MM.1S (cell line): ENCODE measurements around the gene VWA7.

Source experiments
- DNase-seq: peaks from one replicate; pipeline ENCODE4 v3.0.0-alpha.2; 2015
- H2AFZ ChIP-seq: fragments of 300-600 bp; sonication (generic); 2 replicates; pipeline ENCODE4 v1.6.0; 2016; ENCODE audit warnings: antibody characterized with exemption, low read length
- H3F3A ChIP-seq: fragments of 300-600 bp; sonication (generic); 2 replicates; pipeline ENCODE4 v1.6.1; 2016; ENCODE audit warnings: mild to moderate bottlenecking, antibody characterized with exemption, low read length, moderate library complexity, mixed read lengths; ENCODE audit not compliant: insufficient read depth
- H3K27ac ChIP-seq: fragments of 300-600 bp; sonication (generic); 2 replicates; pipeline ENCODE4 v1.5.1; 2016; ENCODE audit warnings: mild to moderate bottlenecking, low read length
- H3K27me3 ChIP-seq: fragments of 300-600 bp; sonication (generic); replicated peaks from 2 replicates; pipeline ENCODE4 v1.6.0; 2016; ENCODE audit warnings: low read length; ENCODE audit not compliant: insufficient read depth
- H3K36me3 ChIP-seq: fragments of 300-600 bp; sonication (generic); replicated peaks from 2 replicates; pipeline ENCODE4 v1.6.1; 2016; ENCODE audit warnings: mild to moderate bottlenecking, low read length, mixed read lengths; ENCODE audit not compliant: insufficient read depth
- H3K4me1 ChIP-seq: fragments of 300-600 bp; sonication (generic); 2 replicates; pipeline ENCODE4 v1.6.1; 2016; ENCODE audit warnings: low read length, mixed read lengths
- H3K4me2 ChIP-seq: fragments of 300-600 bp; sonication (generic); 2 replicates; pipeline ENCODE4 v1.6.0; 2016; ENCODE audit warnings: low read depth, low read length
- H3K4me3 ChIP-seq: fragments of 300-600 bp; sonication (generic); 2 replicates; pipeline ENCODE4 v1.5.1; 2016; ENCODE audit warnings: low read length, mixed read lengths
- H3K79me2 ChIP-seq: fragments of 300-600 bp; sonication (generic); 2 replicates; pipeline ENCODE4 v1.6.1; 2016; ENCODE audit warnings: mixed run types, low read length, mixed read lengths
- H3K9ac ChIP-seq: fragments of 300-600 bp; sonication (generic); 2 replicates; pipeline ENCODE4 v1.6.1; 2016; ENCODE audit warnings: low read length, mixed read lengths
- H3K9me2 ChIP-seq: fragments of 300-600 bp; sonication (generic); replicated peaks from 2 replicates; pipeline ENCODE4 v1.6.1; 2016; ENCODE audit warnings: mild to moderate bottlenecking, low read length, mixed read lengths; ENCODE audit not compliant: insufficient read depth
- H3K9me3 ChIP-seq: fragments of 300-600 bp; sonication (generic); replicated peaks from 2 replicates; pipeline ENCODE4 v1.6.1; 2016; ENCODE audit warnings: mild to moderate bottlenecking, low read length, mixed read lengths; ENCODE audit not compliant: insufficient read depth
- H4K20me1 ChIP-seq: fragments of 300-600 bp; sonication (generic); 2 replicates; pipeline ENCODE4 v1.6.1; 2016; ENCODE audit warnings: mild to moderate bottlenecking, low read length, moderate library complexity, mixed read lengths; ENCODE audit not compliant: insufficient read depth
- EZH2 ChIP-seq: fragments of 300-600 bp; sonication (generic); optimal IDR thresholded peaks from 2 replicates; pipeline ENCODE3; 2017; ENCODE audit warnings: low read depth, mild to moderate bottlenecking, antibody characterized with exemption, low read length, mixed read lengths
- EZH2phosphoT487 ChIP-seq: fragments of 300-600 bp; sonication (generic); IDR thresholded peaks from 2 replicates; pipeline ENCODE4 v1.6.1; 2018; ENCODE audit warnings: antibody characterized with exemption, low read length
- TF ChIP-seq, protein P1 (sequence below): fragments of 300-600 bp; sonication (generic); IDR thresholded peaks from 2 replicates; pipeline ENCODE4 v1.5.1; 2016; ENCODE audit warnings: antibody characterized with exemption, low read length, mixed read lengths

The VWA7 gene

DNA sequence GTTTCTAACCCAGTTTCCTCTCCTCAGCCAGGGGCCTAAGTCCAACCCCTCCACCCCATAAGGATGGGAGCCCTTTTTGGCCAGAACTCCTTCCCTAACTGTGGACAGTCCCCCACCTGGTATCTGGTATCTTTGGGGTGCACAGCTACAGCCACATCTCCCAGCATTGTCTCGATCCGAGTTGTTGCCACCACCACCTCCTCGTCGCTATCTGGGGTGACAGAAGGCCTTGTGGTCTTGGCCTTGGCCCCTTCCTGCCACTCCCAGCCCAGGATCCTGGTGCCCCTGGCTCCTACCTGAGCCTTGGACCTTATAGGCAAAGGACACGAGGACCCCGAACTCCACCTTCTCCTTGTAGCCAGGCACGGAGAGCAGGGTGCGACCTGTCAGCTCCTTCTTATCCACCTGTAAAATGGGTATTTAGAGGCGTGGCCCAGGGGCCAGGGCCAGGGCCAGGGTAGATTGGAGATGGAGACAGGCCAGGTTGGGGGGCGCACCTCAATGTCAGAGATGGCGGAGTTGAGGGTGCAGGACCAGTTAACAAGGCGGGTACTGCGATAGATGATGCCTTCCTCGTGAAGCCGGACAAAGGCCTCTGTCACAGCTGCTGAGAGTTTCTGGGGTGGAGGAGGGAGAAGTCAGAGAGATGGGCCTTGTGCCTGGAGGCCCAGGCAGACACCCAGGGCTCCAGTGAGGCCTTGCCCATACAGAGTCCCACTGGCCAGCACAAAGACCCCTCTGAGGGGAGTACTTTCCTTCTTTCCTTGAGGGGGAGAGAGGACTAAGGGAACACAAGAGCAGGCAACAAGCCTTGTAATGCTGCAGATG lies 7.2 kb upstream of the VWA7 start:
- no peaks in the 10 kb centered on the region for H3K9me3 ChIP-seq
- 0 out of 2 replicates have a peak, but pooled peaks cover 3% of the 10 kb centered on the region for H3K4me1 ChIP-seq
- peaks cover 10% of the 10 kb centered on the region for H3F3A ChIP-seq
- H2AFZ ChIP-seq = no peak overlapping the region
- no peaks in the 10 kb centered on the region for H3K27me3 ChIP-seq
- no peaks in the 10 kb centered on the region for H4K20me1 ChIP-seq
- H3K27ac ChIP-seq = no peak overlapping the region
- no peak overlapping the region for H3K4me3 ChIP-seq
- peaks cover 24% of the 10 kb centered on the region for H3K36me3 ChIP-seq
- H3K79me2 ChIP-seq = peaks cover 69% of the 10 kb centered on the region
- H3K9ac ChIP-seq = no peak overlapping the region
- H3K4me2 ChIP-seq = no peak overlapping the region
- DNase-seq = no peak
- no peak for TF ChIP-seq EZH2
- TF ChIP-seq, protein P1, sequence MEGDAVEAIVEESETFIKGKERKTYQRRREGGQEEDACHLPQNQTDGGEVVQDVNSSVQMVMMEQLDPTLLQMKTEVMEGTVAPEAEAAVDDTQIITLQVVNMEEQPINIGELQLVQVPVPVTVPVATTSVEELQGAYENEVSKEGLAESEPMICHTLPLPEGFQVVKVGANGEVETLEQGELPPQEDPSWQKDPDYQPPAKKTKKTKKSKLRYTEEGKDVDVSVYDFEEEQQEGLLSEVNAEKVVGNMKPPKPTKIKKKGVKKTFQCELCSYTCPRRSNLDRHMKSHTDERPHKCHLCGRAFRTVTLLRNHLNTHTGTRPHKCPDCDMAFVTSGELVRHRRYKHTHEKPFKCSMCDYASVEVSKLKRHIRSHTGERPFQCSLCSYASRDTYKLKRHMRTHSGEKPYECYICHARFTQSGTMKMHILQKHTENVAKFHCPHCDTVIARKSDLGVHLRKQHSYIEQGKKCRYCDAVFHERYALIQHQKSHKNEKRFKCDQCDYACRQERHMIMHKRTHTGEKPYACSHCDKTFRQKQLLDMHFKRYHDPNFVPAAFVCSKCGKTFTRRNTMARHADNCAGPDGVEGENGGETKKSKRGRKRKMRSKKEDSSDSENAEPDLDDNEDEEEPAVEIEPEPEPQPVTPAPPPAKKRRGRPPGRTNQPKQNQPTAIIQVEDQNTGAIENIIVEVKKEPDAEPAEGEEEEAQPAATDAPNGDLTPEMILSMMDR = no peak
- TF ChIP-seq EZH2phosphoT487 = no peak
- no peaks in the 10 kb centered on the region for H3K9me2 ChIP-seq

DNA sequence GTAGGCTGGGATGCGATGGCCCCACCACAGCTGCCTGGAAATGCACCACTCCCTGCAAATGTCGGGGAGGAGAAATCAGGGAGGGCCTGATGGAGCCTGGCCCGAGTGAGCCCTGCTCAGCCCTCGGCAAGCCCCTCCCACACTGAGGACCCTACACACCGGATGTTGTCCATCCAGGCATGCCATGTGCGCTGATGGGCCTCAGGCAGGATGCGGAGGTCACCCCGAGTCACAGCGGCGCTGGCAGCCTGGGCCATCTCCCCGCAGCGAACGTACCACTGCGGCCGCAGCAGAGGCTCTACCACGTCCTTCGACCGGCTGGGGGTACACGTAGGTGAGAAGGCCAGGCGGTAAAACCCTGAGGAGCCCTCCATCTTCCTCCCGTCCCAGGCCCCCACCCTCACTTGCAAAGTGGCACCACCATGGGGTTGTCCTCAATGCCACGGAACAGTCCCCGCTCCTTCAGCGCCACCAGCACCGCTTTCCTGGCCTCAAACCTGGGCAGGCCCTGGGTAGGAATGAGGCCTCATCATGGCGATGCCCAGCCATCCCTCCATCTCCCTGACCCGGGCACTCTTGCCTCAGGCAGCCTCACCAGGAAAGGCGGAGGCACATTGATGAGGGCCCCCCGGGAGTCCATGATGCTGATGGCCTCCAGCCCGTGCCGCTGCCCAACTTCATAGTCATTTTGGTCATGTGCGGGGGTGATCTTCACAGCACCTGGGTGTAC lies 5.2 kb upstream of the VWA7 start:
- Histone ChIP-seq H3K79me2 (peaks cover 62% of the 10 kb centered on the region), H3K27ac (no peak overlapping the region), H3F3A (peaks cover 25% of the 10 kb centered on the region), H3K4me2 (no peak overlapping the region), H3K36me3 (peaks cover 24% of the 10 kb centered on the region), H3K9me3 (no peaks in the 10 kb centered on the region), H3K4me1 (peaks cover 14% of the 10 kb centered on the region), H3K9me2 (no peaks in the 10 kb centered on the region), H4K20me1 (no peaks in the 10 kb centered on the region), H3K4me3 (no peak overlapping the region), H3K9ac (no peak overlapping the region), H3K27me3 (no peaks in the 10 kb centered on the region), H2AFZ (no peak overlapping the region)
- TF ChIP-seq EZH2 = no peak
- DNase-seq = no peak

DNA sequence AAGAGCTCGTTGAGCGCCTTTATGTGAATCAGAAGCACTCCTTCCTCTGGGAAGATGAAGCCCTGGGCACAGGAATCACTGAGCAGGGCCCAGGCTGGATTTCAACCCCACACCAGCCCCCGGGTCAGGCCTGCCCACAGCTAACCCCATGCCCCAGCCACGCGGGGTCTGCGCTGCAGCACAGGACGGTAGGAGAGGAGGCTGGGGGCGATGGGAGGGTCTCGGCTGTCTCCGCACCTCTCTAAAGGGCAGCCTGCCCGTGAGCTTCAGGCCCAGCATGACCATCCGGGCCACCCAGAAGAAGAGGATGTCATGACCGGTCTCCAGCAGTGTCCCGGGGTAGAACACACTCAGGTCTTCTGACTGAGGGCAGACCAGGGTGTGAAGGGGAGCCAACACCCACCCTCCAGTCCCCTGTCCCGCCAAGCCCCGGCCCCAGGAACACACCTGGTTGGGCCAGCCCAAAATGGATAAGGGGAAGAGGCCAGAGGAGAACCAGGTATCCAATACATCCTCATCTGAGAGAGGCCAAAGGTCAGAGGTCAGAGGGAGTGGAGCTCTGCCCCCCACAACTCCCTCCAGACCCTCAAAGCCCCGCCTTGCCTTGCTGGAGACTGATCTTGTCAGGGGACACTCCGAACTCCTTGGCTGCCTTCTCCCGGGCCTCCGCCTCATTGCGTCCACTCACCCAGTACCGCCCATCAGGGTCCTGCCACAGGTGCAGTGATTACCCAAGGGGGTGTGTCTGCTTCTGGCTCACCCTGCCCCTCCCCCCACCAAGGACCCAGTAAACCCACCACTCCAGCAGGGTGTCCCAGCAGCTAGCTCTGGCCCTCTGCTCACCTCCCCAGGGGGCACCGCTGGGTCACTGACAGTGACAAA lies 4.4 kb upstream of the VWA7 start:
- Histone ChIP-seq H3K79me2 (peaks cover 57% of the 10 kb centered on the region), H3K36me3 (peaks cover 24% of the 10 kb centered on the region), H3F3A (peaks cover 33% of the 10 kb centered on the region), H3K4me2 (no peak overlapping the region), H3K9me2 (no peaks in the 10 kb centered on the region), H3K27me3 (no peaks in the 10 kb centered on the region), H3K4me3 (no peak overlapping the region), H3K9me3 (no peaks in the 10 kb centered on the region), H4K20me1 (no peaks in the 10 kb centered on the region), H3K4me1 (peaks cover 19% of the 10 kb centered on the region), H3K27ac (no peak overlapping the region), H3K9ac (no peak overlapping the region), H2AFZ (no peak overlapping the region)
- TF ChIP-seq, protein P1 = no peak
- TF ChIP-seq EZH2phosphoT487 = no peak
- no peak for TF ChIP-seq EZH2
- DNase-seq = no peak
